IMR-90 (cell line): ENCODE results near the gene CIDEA. TPM values are rescaled to one million over a fixed set of nuclear protein-coding genes. Genes with fewer than 3 reads are reported as not detected.
"Not testable (repeated sequence)": the region's sequence is repeated elsewhere in the genome, so short reads cannot be mapped to it uniquely, and the experiment has no call there.

Source experiments
- ATAC-seq: fragments of 200-7000 bp; cut with Tn5 transposase; 2 replicates; pipeline ENCODE4 v1.9.1; 2020; ENCODE audit warnings: low read depth, mild to moderate bottlenecking, moderate library complexity
- BruUV-seq: library from RNA; stranded (reverse); fragments of 400-500 nt; replicated peaks from 2 replicates; lab custom pipeline; 2021; lab: Mats Ljungman, UMichigan
- CTCF ChIA-PET: fragments of 300-600 bp; formaldehyde crosslinking; extraction: SDS; loops from one replicate; lab custom pipeline; 2021; ENCODE audit warnings: antibody characterized with exemption; lab: Yijun Ruan, JAX
- POLR2A ChIA-PET: fragments of 300-600 bp; sonication (Branson Sonifier 250); formaldehyde crosslinking; loops from one replicate; lab custom pipeline; 2022; ENCODE audit warnings: antibody characterized with exemption; ENCODE audit not compliant: unreplicated experiment; lab: Charles Lee
- DNase-seq: peaks from one replicate; pipeline ENCODE4 v3.0.0; 2013
- H2AFZ ChIP-seq: replicated peaks from 2 replicates; pipeline ENCODE3; 2013; ENCODE audit warnings: low read length, mild to moderate bottlenecking; ENCODE audit not compliant: poor library complexity
- H2AK5ac ChIP-seq: 2 replicates; pipeline ENCODE4 v1.6.1; 2013; ENCODE audit warnings: low read depth, low read length, inconsistent platforms
- H2AK9ac ChIP-seq: replicated peaks from 2 replicates; pipeline ENCODE3; 2013; ENCODE audit warnings: mild to moderate bottlenecking, low read depth, low read length, moderate library complexity; ENCODE audit not compliant: poor library complexity
- H2BK120ac ChIP-seq: 2 replicates; pipeline ENCODE4 v1.6.1; 2013; ENCODE audit warnings: low read depth, low read length, inconsistent platforms
- H2BK15ac ChIP-seq: 3 replicates; pipeline ENCODE4 v1.6.1; 2013; ENCODE audit warnings: low read depth, low read length, inconsistent platforms
- H2BK20ac ChIP-seq: 2 replicates; pipeline ENCODE4 v1.6.1; 2013; ENCODE audit warnings: low read depth, mild to moderate bottlenecking, inconsistent platforms, low read length, moderate library complexity
- H2BK5ac ChIP-seq: 2 replicates; pipeline ENCODE4 v1.6.1; 2013; ENCODE audit warnings: mild to moderate bottlenecking, low read depth, low read length, inconsistent platforms; ENCODE audit not compliant: poor library complexity, severe bottlenecking
- H3K14ac ChIP-seq: replicated peaks from 2 replicates; pipeline ENCODE4 v1.6.1; 2013; ENCODE audit warnings: low read depth, low read length, inconsistent platforms
- H3K18ac ChIP-seq: 2 replicates; pipeline ENCODE4 v1.6.1; 2013; ENCODE audit warnings: low read depth, low read length, control low read depth
- H3K23ac ChIP-seq: 2 replicates; pipeline ENCODE4 v1.6.1; 2013; ENCODE audit warnings: low read depth, low read length, inconsistent platforms
- H3K27ac ChIP-seq: 2 replicates; pipeline ENCODE4 v1.5.1; 2013; ENCODE audit warnings: mild to moderate bottlenecking, control low read depth, low read length; ENCODE audit not compliant: insufficient read depth
- H3K27me3 ChIP-seq: 2 replicates; pipeline ENCODE4 v1.6.1; 2013; ENCODE audit warnings: low read length; ENCODE audit not compliant: control insufficient read depth, insufficient read depth
- H3K36me3 ChIP-seq: 2 replicates; pipeline ENCODE4 v1.6.1; 2013; ENCODE audit warnings: low read length, mixed read lengths; ENCODE audit not compliant: control insufficient read depth, insufficient read depth
- H3K4ac ChIP-seq: 2 replicates; pipeline ENCODE4 v1.6.1; 2013; ENCODE audit warnings: low read depth, low read length, inconsistent platforms
- H3K4me1 ChIP-seq: 2 replicates; pipeline ENCODE4 v1.6.1; 2013; ENCODE audit warnings: low read length, mixed read lengths; ENCODE audit not compliant: control insufficient read depth, insufficient read depth
- H3K4me2 ChIP-seq: 2 replicates; pipeline ENCODE4 v1.6.1; 2013; ENCODE audit warnings: low read depth, mild to moderate bottlenecking, control low read depth, low read length, moderate library complexity
- H3K4me3 ChIP-seq: 2 replicates; pipeline ENCODE4 v1.5.1; 2013; ENCODE audit warnings: low read depth, mild to moderate bottlenecking, control low read depth, low read length, moderate library complexity; ENCODE audit not compliant: insufficient read depth
- H3K56ac ChIP-seq: 2 replicates; pipeline ENCODE4 v1.6.1; 2013; ENCODE audit warnings: low read length, inconsistent platforms; ENCODE audit not compliant: insufficient read depth; ENCODE audit errors: extremely low read depth
- H3K79me1 ChIP-seq, 2 experiments: 2 replicates each; pipeline ENCODE4 v1.6.1; 2013; ENCODE audit warnings: low read length in 2 of 2, inconsistent platforms in 1 of 2, low read depth in 1 of 2
- H3K9ac ChIP-seq: 2 replicates; pipeline ENCODE4 v1.6.1; 2013; ENCODE audit warnings: low read depth, low read length, control low read depth
- H3K9me1 ChIP-seq: 2 replicates; pipeline ENCODE4 v1.6.1; 2013; ENCODE audit warnings: low read length, inconsistent platforms; ENCODE audit not compliant: insufficient read depth
- H3K9me3 ChIP-seq: 2 replicates; pipeline ENCODE4 v1.6.1; 2013; ENCODE audit warnings: low read length; ENCODE audit not compliant: control insufficient read depth, insufficient read depth
- H4K20me1 ChIP-seq: 2 replicates; pipeline ENCODE4 v1.6.1; 2013; ENCODE audit warnings: low read length, inconsistent platforms; ENCODE audit not compliant: insufficient read depth
- H4K5ac ChIP-seq: 2 replicates; pipeline ENCODE4 v1.6.1; 2013; ENCODE audit warnings: mild to moderate bottlenecking, low read depth, low read length, control low read depth
- H4K8ac ChIP-seq, 2 experiments: 2 replicates each; pipeline ENCODE4 v1.6.1; 2013; ENCODE audit warnings: low read depth in 2 of 2, low read length in 2 of 2, control low read depth in 1 of 2, inconsistent platforms in 1 of 2
- H4K91ac ChIP-seq: 2 replicates; pipeline ENCODE4 v1.6.1; 2013; ENCODE audit warnings: low read depth, low read length, inconsistent platforms; ENCODE audit not compliant: insufficient read depth
- WGBS, 2 experiments: methylation state at CpG; one replicate each; pipeline versions ENCODE4 v1.1.5 to v1.1.7; 2013; ENCODE audit warnings: missing lambda C conversion rate in 2 of 2; ENCODE audit not compliant: insufficient read length in 1 of 2; ENCODE audit errors: extremely low coverage in 2 of 2; 5-methylcytosine and 5-hydroxymethylcytosine counted together
- dilution Hi-C: fragments of 300-500 bp; cut with HindIII; formaldehyde crosslinking; loops from one replicate; pipeline ENCODE4 v1.14.3; 2018; ENCODE audit warnings: low sequenced_read_pairs; ENCODE audit not compliant: unreplicated experiment
- in situ Hi-C: fragments of 300-500 bp; cut with MboI; formaldehyde crosslinking; loops from 3 replicates; pipeline ENCODE4 v1.14.3; 2019; ENCODE audit warnings: low sequenced_read_pairs, inconsistent platforms, mixed read lengths
- intact Hi-C: fragments of 100-400 bp; cut with micrococcal nuclease; formaldehyde crosslinking; loops from 2 replicates; pipeline ENCODE4 v1.10.0; 2022
- polyA plus RNA-seq, 3 experiments: library from polyadenylated mRNA; depleted of rRNA; stranded (reverse); fragments of >200 nt; gene quantifications; 2 replicates each; pipeline ENCODE4 v1.2.3, GENCODE V29; 2012; ENCODE audit warnings: low replicate concordance in 1 of 3
- total RNA-seq: library from RNA; depleted of rRNA; stranded (reverse); fragments of >200 nt; gene quantifications from 2 replicates; pipeline ENCODE4 v1.2.3, GENCODE V29; 2012

Gene CIDEA
- total and polyA plus RNA-seq, 2 of the 4 experiments (the other 2 are of a cell fraction), result not detected

DNA sequence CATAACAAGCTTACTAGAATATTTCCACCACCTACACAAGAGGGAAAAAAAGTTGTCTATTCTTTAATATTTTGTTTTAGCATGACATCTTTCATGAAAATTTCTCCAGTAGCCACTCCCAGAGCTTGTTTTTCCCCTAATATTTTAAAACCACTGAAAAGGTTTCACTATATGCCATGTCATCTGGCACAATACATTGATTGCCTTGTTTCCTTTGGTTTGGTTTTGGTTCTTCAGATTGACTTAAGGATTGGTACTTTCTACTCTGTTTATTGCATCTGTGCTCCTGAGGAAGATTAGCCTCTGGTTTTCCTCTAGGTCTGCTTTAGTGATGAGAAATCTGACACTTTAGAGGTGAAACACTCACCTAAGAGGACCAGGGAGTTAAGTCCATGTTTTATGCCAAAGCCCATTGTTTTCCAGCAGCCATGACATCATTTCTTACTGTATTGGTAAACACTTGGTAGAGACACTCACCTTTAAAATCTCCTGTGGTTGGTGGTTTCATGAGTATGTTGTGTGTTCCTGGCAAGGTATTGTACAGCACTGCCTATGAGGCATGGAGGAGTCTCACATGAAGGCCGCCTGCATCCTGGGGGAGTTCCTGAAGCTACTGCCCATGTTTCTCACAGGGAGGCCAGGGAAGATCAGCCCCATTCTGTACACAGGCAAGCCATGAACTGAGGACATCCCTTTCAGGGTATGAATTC, 39.7 kb upstream of the CIDEA start:
- in situ Hi-C loops, result loop anchor here (10.0 kb wide), 1 partner anchor 1590 kb away; no protein-coding TSS in a partner anchor
- dilution Hi-C loops, DNase-seq, intact Hi-C loops, H2AK5ac ChIP-seq, H3K4me3 ChIP-seq, H3K4me2 ChIP-seq, H2AK9ac ChIP-seq, H2BK120ac ChIP-seq, H4K20me1 ChIP-seq, H3K36me3 ChIP-seq, H2BK15ac ChIP-seq, H2BK5ac ChIP-seq, H4K8ac ChIP-seq, POLR2A ChIA-PET, H3K14ac ChIP-seq, H2AFZ ChIP-seq, H3K4me1 ChIP-seq, H3K9me1 ChIP-seq, BruUV-seq, H3K27ac ChIP-seq, H4K91ac ChIP-seq, H3K18ac ChIP-seq, ATAC-seq, H3K4ac ChIP-seq, H3K23ac ChIP-seq, H4K5ac ChIP-seq, H3K27me3 ChIP-seq, H3K9me3 ChIP-seq, H2BK20ac ChIP-seq, H3K79me1 ChIP-seq, H3K56ac ChIP-seq, H3K9ac ChIP-seq, CTCF ChIA-PET: not testable (repeated sequence)
- no CpG with 5 or more reads among the region's 1 CpG for WGBS, 2 experiments

- H3K27me3 ChIP-seq, H2AK9ac ChIP-seq, H3K4me3 ChIP-seq, intact Hi-C loops, H4K91ac ChIP-seq, H3K23ac ChIP-seq, H2BK120ac ChIP-seq, H4K20me1 ChIP-seq, H2BK20ac ChIP-seq, H2AFZ ChIP-seq, H3K9me1 ChIP-seq, H3K9ac ChIP-seq, dilution Hi-C loops, DNase-seq, H3K4me2 ChIP-seq, H3K14ac ChIP-seq, BruUV-seq, POLR2A ChIA-PET, H2AK5ac ChIP-seq, H2BK15ac ChIP-seq, CTCF ChIA-PET, ATAC-seq, H4K5ac ChIP-seq, H3K79me1 ChIP-seq, H3K36me3 ChIP-seq, H3K4me1 ChIP-seq, H2BK5ac ChIP-seq, H4K8ac ChIP-seq, H3K9me3 ChIP-seq, H3K27ac ChIP-seq, H3K56ac ChIP-seq, H3K18ac ChIP-seq, H3K4ac ChIP-seq: not testable (repeated sequence)
- no CpG with 5 or more reads among the region's 4 CpGs for WGBS, 2 experiments
- in situ Hi-C loops, result loop anchor here (10.0 kb wide), 1 partner anchor 1592 kb away; no protein-coding TSS in a partner anchor
Observed at GRCh38 chr18:12216471-12216870, 37.7 kb upstream of the CIDEA start.
